WTC11 (cell line): ENCODE measurements around the gene KIF12. TPM values are rescaled to one million over a fixed set of nuclear protein-coding genes. Genes with fewer than 3 reads are reported as not detected.
"Not testable (repeated sequence)": the region's sequence is repeated elsewhere in the genome, so short reads cannot be mapped to it uniquely, and the experiment has no call there.

Source experiments
- ATAC-seq: fragments of 200-7000 bp; cut with Tn5 transposase; 2 replicates; pipeline ENCODE4 v1.10.0; 2021; ENCODE audit warnings: mild to moderate bottlenecking, moderate library complexity
- CTCF ChIA-PET: fragments of 300-600 bp; sonication (Branson Sonifier 250); formaldehyde crosslinking; loops from one replicate; lab custom pipeline; 2021; ENCODE audit warnings: antibody characterized with exemption; lab: Charles Lee
- POLR2A ChIA-PET: fragments of 350-600 bp; sonication (Branson Sonifier 250); formaldehyde crosslinking; loops from one replicate; lab custom pipeline; 2021; ENCODE audit warnings: antibody characterized with exemption; lab: Charles Lee
- DNase-seq: peaks from one replicate; pipeline ENCODE4 v3.0.0; 2021; ENCODE audit warnings: low spot score
- H3K27ac Mint-ChIP-seq: 2 replicates; pipeline ENCODE4 v1.8.0; 2021; ENCODE audit warnings: mixed read lengths
- H3K27me3 Mint-ChIP-seq: 2 replicates; pipeline ENCODE4 v1.8.0; 2021; ENCODE audit warnings: low read depth, mild to moderate bottlenecking, moderate library complexity, mixed read lengths
- H3K36me3 Mint-ChIP-seq: 2 replicates; pipeline ENCODE4 v1.8.0; 2021; ENCODE audit warnings: mixed read lengths
- H3K4me1 Mint-ChIP-seq: 2 replicates; pipeline ENCODE4 v1.8.0; 2022; ENCODE audit warnings: mixed read lengths
- H3K4me3 Mint-ChIP-seq: 2 replicates; pipeline ENCODE4 v1.8.0; 2021; ENCODE audit warnings: mild to moderate bottlenecking, moderate library complexity, mixed read lengths
- H3K9me3 Mint-ChIP-seq: 2 replicates; pipeline ENCODE4 v1.8.0; 2021; ENCODE audit warnings: mixed read lengths
- AFF4 ChIP-seq: sonication (generic); formaldehyde crosslinking; IDR thresholded peaks from 2 replicates; pipeline ENCODE4 v1.8.1; 2023; ENCODE audit warnings: mild to moderate bottlenecking, missing genetic modification reagents, borderline replicate concordance
- ATF2 ChIP-seq: sonication (generic); formaldehyde crosslinking; IDR thresholded peaks from 2 replicates; pipeline ENCODE4 v1.8.1; 2022; ENCODE audit warnings: low read depth, missing genetic modification reagents, borderline replicate concordance
- FOXP1 ChIP-seq: sonication (generic); formaldehyde crosslinking; IDR thresholded peaks from 2 replicates; pipeline ENCODE4 v1.8.0; 2022; ENCODE audit warnings: missing genetic modification reagents, mild to moderate bottlenecking, moderate library complexity, borderline replicate concordance
- JAZF1 ChIP-seq: fragments of 250-450 bp; sonication (Bioruptor Pico); IDR thresholded peaks from 2 replicates; pipeline ENCODE4 v1.9.0; 2021; ENCODE audit warnings: moderate library complexity, mild to moderate bottlenecking, inconsistent platforms
- MYBL2 ChIP-seq: sonication (generic); formaldehyde crosslinking; IDR thresholded peaks from 2 replicates; pipeline ENCODE4 v1.8.1; 2023; ENCODE audit warnings: mild to moderate bottlenecking, moderate library complexity, missing genetic modification reagents
- NR1H2 ChIP-seq: sonication (generic); formaldehyde crosslinking; IDR thresholded peaks from 2 replicates; pipeline ENCODE4 v1.9.0; 2021; ENCODE audit warnings: mild to moderate bottlenecking, moderate library complexity, missing genetic modification reagents
- NR3C1 ChIP-seq: sonication (generic); formaldehyde crosslinking; conservative IDR thresholded peaks from 2 replicates; pipeline ENCODE4 v1.8.1; 2023; ENCODE audit warnings: low read depth, mild to moderate bottlenecking, missing genetic modification reagents
- ZBTB21 ChIP-seq: sonication (generic); formaldehyde crosslinking; IDR thresholded peaks from 2 replicates; pipeline ENCODE4 v1.8.1; 2023; ENCODE audit warnings: mild to moderate bottlenecking, missing genetic modification reagents, borderline replicate concordance
- ZNF138 ChIP-seq: sonication (generic); formaldehyde crosslinking; conservative IDR thresholded peaks from 2 replicates; pipeline ENCODE4 v1.8.1; 2022; ENCODE audit warnings: mild to moderate bottlenecking, moderate library complexity, missing genetic modification reagents
- ZNF317 ChIP-seq: sonication (generic); formaldehyde crosslinking; IDR thresholded peaks from 2 replicates; pipeline ENCODE4 v1.8.1; 2023; ENCODE audit warnings: low read depth, mild to moderate bottlenecking, moderate library complexity, missing genetic modification reagents, borderline replicate concordance
- total RNA-seq: library from RNA; stranded (reverse); gene quantifications from 3 replicates; pipeline ENCODE4 v1.2.3, GENCODE V29; 2021

Gene KIF12
- total RNA-seq, 1 experiment from 2014 or later = 4.0 TPM

GRCh38 chr9:114046875-114047274 lies 52.2 kb downstream of the KIF12 start (continued):
- TF ChIP-seq AFF4 (CRISPR knock-in tag) (no peak), ZNF317 (CRISPR knock-in tag) (no peak), ZNF138 (no peak), NR3C1 (CRISPR knock-in tag) (no peak), FOXP1 (CRISPR knock-in tag) (no peak)

- H3K9me3 Mint-ChIP-seq = no peaks in the 10 kb centered on the region
- H3K27me3 Mint-ChIP-seq = no peaks in the 10 kb centered on the region
- TF ChIP-seq NR1H2 (CRISPR knock-in tag) = no peak
- no peak for TF ChIP-seq ATF2 (CRISPR knock-in tag)
- no peak for TF ChIP-seq JAZF1 (CRISPR knock-in tag)
- TF ChIP-seq MYBL2 (CRISPR knock-in tag) = no peak
- no peak for TF ChIP-seq ZBTB21 (CRISPR knock-in tag)
- H3K4me1 Mint-ChIP-seq = no peaks in the 10 kb centered on the region
- peaks cover 16% of the 10 kb centered on the region for H3K36me3 Mint-ChIP-seq
- ChIA-PET POLR2A (no interaction called here), CTCF (interaction anchor here (1.3 to 1.4 kb wide), 2 partner anchors 13 to 218 kb away, joined by 3 to 5 read pairs; no protein-coding TSS in a partner anchor)
- no peak overlapping the region for H3K27ac Mint-ChIP-seq
- no peak for ATAC-seq
- no peak for DNase-seq
- no peak overlapping the region for H3K4me3 Mint-ChIP-seq
Measured at GRCh38 chr9:114046237-114046755, 52.8 kb downstream of the KIF12 start.

GRCh38 chr9:114043660-114044059 lies 55.4 kb downstream of the KIF12 start:
- H3K36me3 Mint-ChIP-seq, H3K9me3 Mint-ChIP-seq, CTCF ChIA-PET, H3K4me3 Mint-ChIP-seq, H3K27me3 Mint-ChIP-seq, POLR2A ChIA-PET, H3K4me1 Mint-ChIP-seq, ATAC-seq, H3K27ac Mint-ChIP-seq, DNase-seq: not testable (repeated sequence)

Other genes with a start within 250 kb of the KIF12 start
- gene ZNF618, start 223.0 kb downstream of the KIF12 start, total RNA-seq = 21.5 to 23.9 TPM (median 22.0 TPM) in 3 replicates
- gene AMBP, start 21.0 kb downstream of the KIF12 start, total RNA-seq = 3.3 to 3.6 TPM (median 3.5 TPM) in 3 replicates
- 34.5 to 47.5 TPM (median 36.9 TPM) in 3 replicates for gene COL27A1, start 56.2 kb upstream of the KIF12 start, total RNA-seq
- 3.9 to 7.2 TPM (median 5.4 TPM) in 3 replicates for gene ORM1, start 223.8 kb upstream of the KIF12 start, total RNA-seq
- 0.73 to 1.6 TPM (median 1.0 TPM) in 3 replicates for gene ORM2, start 230.6 kb upstream of the KIF12 start, total RNA-seq